GM21723 (cell line): Measurements from ENCODE around the gene BPIFB6.
"Not testable (repeated sequence)": the region's sequence is repeated elsewhere in the genome, so short reads cannot be mapped to it uniquely, and the experiment has no call there.

ENCODE experiments used
- ATAC-seq: cut with Tn5 transposase; IDR thresholded peaks from one replicate; pipeline ENCODE4 v1.9.1; 2021; ENCODE audit warnings: mild to moderate bottlenecking, moderate library complexity; ENCODE audit not compliant: unreplicated experiment

BPIFB6 gene

GRCh38 chr20:33027769-33028751 is 3.4 kb upstream of the BPIFB6 start:
- ATAC-seq: no peak

GRCh38 chr20:33028875-33029274 is 2.6 kb upstream of the BPIFB6 start:
- ATAC-seq: no peak

GRCh38 chr20:33030076-33030475 is 1.4 kb upstream of the BPIFB6 start:
- no peak for ATAC-seq

- no peak for ATAC-seq
Observed at GRCh38 chr20:33030569-33030968, 879 bp upstream of the BPIFB6 start.

- no peak for ATAC-seq
Observed at GRCh38 chr20:33032555-33032954, 1.1 kb downstream of the BPIFB6 start.

- ATAC-seq: no peak
Observed at GRCh38 chr20:33033381-33033780, 1.9 kb downstream of the BPIFB6 start.

GRCh38 chr20:33034115-33034514 is 2.7 kb downstream of the BPIFB6 start:
- no peak for ATAC-seq

- no peak for ATAC-seq
Observed at GRCh38 chr20:33034901-33035492, 3.5 kb downstream of the BPIFB6 start.

GRCh38 chr20:33037456-33037855 is 6.0 kb downstream of the BPIFB6 start:
- no peak for ATAC-seq

GRCh38 chr20:33038243-33038642 is 6.8 kb downstream of the BPIFB6 start:
- no peak for ATAC-seq

GRCh38 chr20:33042430-33042829 is 11.0 kb downstream of the BPIFB6 start:
- ATAC-seq: no peak

- ATAC-seq: no peak
Observed at GRCh38 chr20:33042983-33043730, 11.7 kb downstream of the BPIFB6 start.

- no peak for ATAC-seq
Observed at GRCh38 chr20:33043731-33044181, 12.3 kb downstream of the BPIFB6 start.

- not testable (repeated sequence) for ATAC-seq
Observed at GRCh38 chr20:33045129-33045721, 13.8 kb downstream of the BPIFB6 start.

GRCh38 chr20:33046412-33046811 is 15.0 kb downstream of the BPIFB6 start:
- no peak for ATAC-seq

GRCh38 chr20:33051333-33051732 is 19.9 kb downstream of the BPIFB6 start:
- ATAC-seq: no peak

GRCh38 chr20:33053291-33054106 is 22.1 kb downstream of the BPIFB6 start, which contains the start of gene BPIFB3:
Gene BPIFB3, plus strand, starts transcription at chr20:33053903. Its CDS starts 1,533 bp downstream, at chr20:33055436.
- no peak for ATAC-seq

GRCh38 chr20:33054381-33054780 is 22.9 kb downstream of the BPIFB6 start:
- ATAC-seq: no peak

GRCh38 chr20:33054791-33055190 is 23.3 kb downstream of the BPIFB6 start:
- ATAC-seq: no peak

- ATAC-seq: no peak
Observed at GRCh38 chr20:33059136-33059535, 27.7 kb downstream of the BPIFB6 start.
